ENCODE measurements around the gene POLR3F.
"Not testable (repeated sequence)": the region's sequence is repeated elsewhere in the genome, so short reads cannot be mapped to it uniquely, and the experiment has no call there.

The POLR3F gene

DNA sequence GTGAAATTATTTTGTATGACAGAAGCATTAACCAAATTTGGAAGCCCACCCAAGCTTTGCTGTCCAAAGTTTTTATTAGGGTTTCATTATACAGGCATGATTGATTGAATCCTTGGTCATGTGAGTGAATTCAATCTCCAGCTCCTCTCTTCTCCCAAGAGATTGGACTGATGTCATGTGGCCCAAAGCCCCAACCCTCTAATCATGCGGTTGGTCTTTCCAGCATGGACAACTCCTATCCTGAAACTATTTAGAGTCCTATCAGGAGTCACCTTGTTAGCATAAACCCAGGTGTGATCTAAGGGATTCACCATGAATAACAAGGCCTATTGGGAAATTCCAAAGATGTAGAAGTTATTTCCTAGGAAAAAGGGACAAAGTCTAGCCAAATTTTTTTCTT lies 10.6 kb downstream of the POLR3F start:
- TF ChIP-seq, protein P1, sequence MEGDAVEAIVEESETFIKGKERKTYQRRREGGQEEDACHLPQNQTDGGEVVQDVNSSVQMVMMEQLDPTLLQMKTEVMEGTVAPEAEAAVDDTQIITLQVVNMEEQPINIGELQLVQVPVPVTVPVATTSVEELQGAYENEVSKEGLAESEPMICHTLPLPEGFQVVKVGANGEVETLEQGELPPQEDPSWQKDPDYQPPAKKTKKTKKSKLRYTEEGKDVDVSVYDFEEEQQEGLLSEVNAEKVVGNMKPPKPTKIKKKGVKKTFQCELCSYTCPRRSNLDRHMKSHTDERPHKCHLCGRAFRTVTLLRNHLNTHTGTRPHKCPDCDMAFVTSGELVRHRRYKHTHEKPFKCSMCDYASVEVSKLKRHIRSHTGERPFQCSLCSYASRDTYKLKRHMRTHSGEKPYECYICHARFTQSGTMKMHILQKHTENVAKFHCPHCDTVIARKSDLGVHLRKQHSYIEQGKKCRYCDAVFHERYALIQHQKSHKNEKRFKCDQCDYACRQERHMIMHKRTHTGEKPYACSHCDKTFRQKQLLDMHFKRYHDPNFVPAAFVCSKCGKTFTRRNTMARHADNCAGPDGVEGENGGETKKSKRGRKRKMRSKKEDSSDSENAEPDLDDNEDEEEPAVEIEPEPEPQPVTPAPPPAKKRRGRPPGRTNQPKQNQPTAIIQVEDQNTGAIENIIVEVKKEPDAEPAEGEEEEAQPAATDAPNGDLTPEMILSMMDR (IDR thresholded peaks at IDR 0.05): no peak
- H3K27ac ChIP-seq: no peak overlapping the region

DNA sequence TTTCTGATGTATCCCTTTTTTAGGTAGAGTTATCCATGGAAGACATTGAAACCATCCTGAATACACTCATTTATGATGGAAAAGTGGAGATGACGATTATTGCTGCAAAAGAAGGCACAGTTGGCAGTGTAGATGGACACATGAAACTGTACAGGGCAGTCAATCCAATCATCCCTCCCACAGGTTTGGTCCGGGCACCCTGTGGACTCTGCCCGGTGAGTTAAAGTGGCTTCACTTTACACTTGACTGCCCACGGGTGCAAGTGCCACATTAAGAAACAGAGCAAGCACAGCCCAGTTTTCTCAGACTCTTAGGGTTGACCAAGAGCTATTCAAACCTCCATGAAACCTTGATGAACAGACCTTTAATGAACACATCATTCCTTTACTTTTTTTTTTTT lies 14.4 kb downstream of the POLR3F start:
- no peak overlapping the region for H3K27ac ChIP-seq
- TF ChIP-seq, protein P1 (IDR thresholded peaks at IDR 0.05): no peak
- TF ChIP-seq ZFX (IDR thresholded peaks at IDR 0.05; ENCODE audit: borderline replicate concordance): no peak

DNA sequence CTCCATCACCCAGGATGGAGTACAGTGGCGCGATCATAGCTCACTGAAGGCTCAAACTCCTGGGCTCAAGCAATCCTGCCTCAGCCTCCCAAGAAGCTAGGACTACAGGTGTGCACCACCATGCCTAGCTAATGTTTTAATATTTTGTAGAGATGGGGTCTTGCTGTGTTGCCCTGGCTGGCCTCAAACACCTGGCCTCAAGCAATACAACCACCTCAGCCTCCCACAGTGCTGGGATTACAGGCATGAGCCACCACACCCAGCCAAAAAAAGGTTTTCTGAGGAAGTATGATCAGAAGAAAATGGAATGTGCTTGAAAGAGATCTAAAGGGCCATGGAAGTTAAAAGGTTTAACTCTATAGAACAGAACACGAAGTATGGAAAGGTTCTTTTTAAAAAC lies 21.1 kb downstream of the POLR3F start:
- H3K27ac ChIP-seq: no peak overlapping the region

DNA sequence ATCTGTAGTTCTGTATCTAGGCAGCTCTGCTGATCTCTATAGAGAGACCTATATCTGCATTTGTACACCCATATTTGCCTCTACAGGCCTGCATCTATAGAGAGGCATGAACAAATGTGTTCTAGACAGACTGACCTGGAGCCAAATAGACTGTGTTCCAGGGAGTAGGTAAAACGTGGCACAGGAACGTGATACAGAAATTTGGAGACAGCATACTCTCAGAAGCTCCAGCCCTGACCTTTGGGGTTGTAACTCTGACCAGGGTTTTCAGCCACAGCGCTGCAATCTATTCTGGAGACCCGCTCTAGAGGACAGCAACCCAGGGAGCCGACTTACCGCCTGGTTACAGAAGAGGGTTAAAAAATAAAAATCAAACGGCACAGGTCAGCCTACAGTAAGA lies 28.9 kb downstream of the POLR3F start:
- no peak for TF ChIP-seq ZFX (IDR thresholded peaks at IDR 0.05; ENCODE audit: borderline replicate concordance)
- peak overlapping the region; percentile 62; the same call in 1 of the 2 replicates for H3K27ac ChIP-seq

More for the DNA sequence above, 21.1 kb downstream of the POLR3F start:
- no peak for TF ChIP-seq ZFX (IDR thresholded peaks at IDR 0.05; ENCODE audit: borderline replicate concordance)
- TF ChIP-seq, protein P1 (IDR thresholded peaks at IDR 0.05): no peak

DNA sequence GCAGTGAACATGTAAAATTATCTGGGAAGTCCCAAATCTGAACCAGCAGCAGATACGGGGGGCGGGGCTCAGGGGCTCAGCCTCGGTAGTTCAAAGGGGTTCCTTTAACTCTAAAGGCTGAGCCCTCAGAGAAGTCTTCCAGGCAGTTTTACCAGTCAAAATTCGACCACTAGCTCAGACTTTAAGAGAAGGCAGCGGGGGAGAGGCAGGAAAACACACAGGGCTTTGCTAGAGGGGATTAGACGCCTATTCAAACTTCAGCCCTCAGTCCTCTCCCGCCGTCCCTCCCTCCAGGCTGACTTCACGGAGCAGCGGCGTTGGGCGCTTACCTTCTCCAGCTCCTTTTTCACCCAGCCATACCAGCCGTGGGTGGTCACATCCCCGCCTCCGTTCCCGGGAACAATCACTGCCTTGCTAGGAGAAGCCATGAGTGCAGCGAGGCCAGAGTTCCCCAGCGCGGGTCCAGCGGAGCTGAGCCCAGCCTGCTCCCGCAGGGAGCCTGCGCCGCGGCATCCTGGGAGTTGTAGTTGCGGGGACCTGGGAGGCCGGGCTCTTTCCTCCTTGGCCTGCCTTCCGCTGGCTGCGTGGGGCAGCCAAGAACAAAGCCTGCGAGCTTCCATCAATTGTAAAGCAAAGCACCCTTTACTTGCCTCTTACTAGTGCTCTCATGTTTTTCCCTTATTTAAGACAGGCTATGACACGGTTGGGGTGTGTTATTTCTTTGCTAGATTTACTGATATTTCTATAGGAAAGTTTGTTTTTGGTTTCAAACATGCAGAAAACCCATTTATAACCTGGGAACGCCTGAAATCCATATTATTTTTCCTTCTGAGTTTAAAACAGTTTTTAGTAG lies 29.8 kb downstream of the POLR3F start, which contains the start of gene RBBP9:
Gene RBBP9, minus strand, starts transcription at position 486 of the 853 bp plus-strand sequence. Its CDS starts 58 bp downstream, at position 428.
- TF ChIP-seq, protein P1 (IDR thresholded peaks at IDR 0.05): no peak
- TF ChIP-seq ZFX (IDR thresholded peaks at IDR 0.05; ENCODE audit: borderline replicate concordance): no peak
- peak within 1 kb of the TSS; percentile 62 for H3K27ac ChIP-seq

DNA sequence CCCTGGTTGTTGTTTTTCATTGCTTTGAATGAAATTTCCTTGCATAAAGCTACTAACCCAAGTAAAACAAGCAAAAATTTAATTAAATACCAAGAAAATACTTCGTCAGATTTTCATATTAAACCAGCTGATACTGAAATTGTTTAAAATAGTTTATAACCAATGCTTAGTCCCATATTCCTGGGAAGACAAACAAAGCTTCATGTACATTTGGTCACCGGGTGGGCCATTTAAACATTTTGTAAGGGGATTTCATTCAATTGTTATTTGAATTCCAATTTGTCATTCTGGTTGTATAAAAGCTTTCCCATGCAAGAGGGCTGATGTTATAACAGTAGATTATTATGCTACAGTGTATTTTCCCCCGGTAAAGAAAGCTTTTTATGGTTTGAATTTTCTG lies 30.4 kb downstream of the POLR3F start:
- no peak for TF ChIP-seq ZFX (IDR thresholded peaks at IDR 0.05; ENCODE audit: borderline replicate concordance)
- TF ChIP-seq, protein P1 (IDR thresholded peaks at IDR 0.05): no peak
- H3K27ac ChIP-seq: peak overlapping the region; percentile 62

DNA sequence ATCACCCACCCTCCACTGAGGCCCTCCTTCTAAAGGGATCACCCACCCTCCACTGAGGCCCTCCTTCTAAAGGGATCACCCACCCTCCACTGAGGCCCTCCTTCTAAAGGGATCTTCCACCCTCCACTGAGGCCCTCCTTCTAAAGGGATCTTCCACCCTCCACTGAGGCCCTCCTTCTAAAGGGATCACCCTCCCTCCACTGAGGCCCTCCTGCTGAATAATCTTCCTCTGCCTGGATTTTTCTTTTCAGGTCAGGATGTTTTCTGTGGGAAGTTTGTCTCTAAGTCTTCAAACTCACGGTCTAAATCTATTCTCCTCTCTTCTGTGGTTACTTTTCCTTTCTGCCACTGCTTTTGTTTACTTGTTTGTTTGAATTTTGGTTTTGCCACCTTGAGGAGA lies 34.5 kb downstream of the POLR3F start:
- not testable (repeated sequence) for H3K27ac ChIP-seq

DNA sequence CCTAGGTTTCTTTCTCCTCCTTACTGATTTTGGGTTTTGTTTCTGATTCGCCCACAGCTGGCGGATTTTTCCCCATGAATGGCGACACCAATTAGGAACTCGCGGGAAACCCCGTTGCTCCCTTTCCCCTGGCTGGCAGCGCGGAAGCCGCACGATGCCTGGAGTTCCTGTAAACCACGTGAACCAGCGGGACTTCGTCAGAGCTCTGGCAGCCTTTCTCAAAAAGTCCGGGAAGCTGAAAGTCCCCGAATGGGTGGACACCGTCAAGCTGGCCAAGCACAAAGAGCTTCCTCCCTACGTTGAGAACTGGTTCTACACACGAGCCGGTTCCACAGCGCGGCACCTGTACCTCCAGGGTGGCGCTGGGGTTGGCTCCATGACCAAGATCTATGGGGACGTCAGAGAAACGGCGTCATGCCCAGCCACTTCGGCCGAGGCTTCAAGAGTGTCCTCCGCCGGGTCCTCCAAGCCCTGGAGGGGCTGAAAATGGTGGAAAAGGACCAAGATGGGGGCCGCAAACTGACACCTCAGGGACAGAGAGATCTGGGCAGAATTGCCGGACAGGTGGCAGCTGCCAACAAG lies 37.4 kb downstream of the POLR3F start:
- H3K27ac ChIP-seq: no peak overlapping the region
- TF ChIP-seq, protein P1 (IDR thresholded peaks at IDR 0.05): no peak
- TF ChIP-seq ZFX (IDR thresholded peaks at IDR 0.05; ENCODE audit: borderline replicate concordance): no peak
